Stimulated activated CD4-positive, alpha-beta T cell treated with anti-CD3 and anti-CD28 coated beads, Interleukin-4, amount 100 ng/mL, for 4 hours (primary cell): ENCODE data around the gene MCCC1.
A peak's percentile ranks its signal among the peaks of the same experiment; 100 is the strongest.

Experiments used
- DNase-seq, 2 experiments: peaks; one replicate each; pipeline ENCODE4 v3.0.0-alpha.2; 2020

Gene MCCC1

DNA sequence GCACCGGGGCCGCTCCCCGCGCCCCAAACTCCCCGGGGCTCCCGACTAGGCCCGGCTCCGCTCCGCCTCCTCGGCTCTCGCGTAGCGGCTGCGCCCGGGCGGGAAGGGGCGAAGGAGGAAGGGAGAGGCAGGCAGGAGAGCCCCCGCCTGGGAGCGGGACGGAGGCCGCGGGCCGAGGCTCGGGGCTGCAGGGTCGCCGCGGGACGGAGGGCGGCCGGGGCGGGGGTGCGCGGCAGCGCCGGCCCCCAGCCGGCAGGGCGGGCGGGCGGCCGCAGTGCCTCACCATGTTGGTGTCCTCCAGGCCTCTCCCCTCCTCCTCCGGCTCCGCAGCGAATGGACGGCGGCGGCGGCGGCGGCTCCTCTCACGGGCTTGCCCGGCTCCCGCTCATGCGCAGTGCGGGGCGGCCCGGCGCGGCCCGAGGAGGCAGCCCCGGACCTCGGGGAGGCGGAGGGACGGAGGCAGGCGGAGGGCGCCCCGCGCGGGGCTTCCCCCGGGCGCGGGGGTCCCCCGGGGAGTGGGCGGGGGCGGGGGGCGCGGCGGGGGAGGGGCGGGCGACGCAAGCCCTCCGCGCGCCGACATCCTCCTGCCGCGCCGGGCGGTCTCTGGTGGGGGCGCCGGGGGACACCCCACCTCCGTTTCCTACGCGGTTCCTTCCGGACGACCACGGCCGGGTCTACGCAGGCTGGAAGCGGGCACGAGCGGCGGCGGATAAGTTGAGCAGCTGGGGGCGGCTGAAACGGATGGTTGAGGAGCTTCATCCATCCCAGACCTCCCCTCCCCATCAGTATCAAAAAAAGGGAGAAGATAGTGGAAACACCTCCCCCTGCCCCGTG is 118.9 kb downstream of the MCCC1 start, which contains the start of gene DCUN1D1:
DCUN1D1 (minus strand) TSS at position 335 of the 834 bp plus-strand sequence; CDS start at position 286, 49 bp downstream.
- peak; percentile 80 to 88 for DNase-seq

DNA sequence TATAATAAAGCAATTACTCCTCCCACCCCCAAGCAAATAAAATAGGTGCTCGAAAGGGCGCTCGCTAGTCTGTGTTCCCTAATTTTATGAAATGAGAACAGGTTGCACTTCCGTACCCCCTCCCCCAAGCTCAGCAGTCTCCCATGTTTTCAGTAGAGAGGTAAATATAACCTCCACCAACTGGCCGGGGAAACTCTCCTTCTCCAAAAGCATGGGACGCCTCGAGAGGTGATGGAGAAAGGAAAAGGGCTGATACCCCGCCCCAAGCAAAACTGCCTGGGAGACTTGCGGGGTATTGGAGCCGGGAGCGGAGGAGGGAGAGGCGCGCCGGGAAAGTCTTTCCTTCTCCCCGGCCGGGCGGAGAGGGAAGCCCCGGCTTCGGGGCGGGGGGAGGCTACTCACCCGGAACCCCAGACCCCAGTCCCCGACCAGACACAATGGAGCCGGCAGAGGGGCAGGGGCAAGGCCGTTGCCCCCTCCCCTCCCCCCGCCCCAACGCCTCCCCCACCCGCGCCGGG is 119.6 kb downstream of the MCCC1 start:
- peak in 1 of 2 experiments; percentile 8 for DNase-seq

DNA sequence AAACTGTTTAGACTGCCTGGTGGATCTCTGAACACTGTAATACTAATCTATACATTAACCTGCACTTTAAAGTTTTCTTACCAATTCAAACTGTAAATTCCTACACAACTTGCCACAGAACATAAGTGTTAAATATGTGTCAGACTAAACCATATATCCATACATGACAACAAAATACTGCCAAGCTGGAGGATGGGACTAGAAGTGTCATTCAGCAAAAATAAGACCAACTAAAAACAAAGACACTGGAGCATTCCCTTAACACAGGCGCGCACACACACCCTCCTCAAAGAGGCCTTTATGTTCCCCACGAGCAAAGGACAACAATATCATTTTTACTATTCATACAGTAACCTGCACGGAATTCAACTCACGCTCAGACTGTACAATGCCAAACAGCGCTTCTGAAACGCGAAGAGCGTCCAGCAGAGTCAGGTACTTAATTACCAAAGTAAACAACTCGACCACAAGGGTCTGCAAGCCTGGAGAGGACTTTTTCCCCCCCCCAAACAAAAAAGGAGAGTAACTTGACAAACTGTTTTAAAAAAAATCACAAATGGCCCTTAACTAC is 120.1 kb downstream of the MCCC1 start:
- DNase-seq, result no peak

DNA sequence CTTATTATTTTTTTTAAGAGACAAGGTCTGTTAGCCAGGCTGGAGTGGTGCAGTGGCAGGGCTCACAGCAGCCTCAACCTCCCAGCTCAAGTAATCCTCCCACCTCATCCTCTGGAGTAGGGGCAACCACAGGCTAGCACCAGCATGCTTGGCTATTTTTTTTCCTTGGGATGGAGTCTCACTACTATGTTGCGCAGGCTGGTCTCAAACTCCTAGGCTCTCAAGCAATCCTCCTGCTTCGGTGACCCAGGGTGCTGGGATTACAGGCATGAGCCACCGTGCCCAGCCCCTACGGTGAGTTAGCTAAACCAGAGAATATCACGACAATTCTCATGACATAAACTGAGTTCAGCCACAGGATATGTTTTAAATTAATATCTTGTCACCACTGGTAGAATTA is 120.9 kb downstream of the MCCC1 start:
- DNase-seq, result no peak

- no peak for DNase-seq
Measured at GRCh38 chr3:182973047-182973446, 126.2 kb downstream of the MCCC1 start.

- no peak for DNase-seq
Measured at GRCh38 chr3:182972387-182972786, 126.9 kb downstream of the MCCC1 start.

DNA sequence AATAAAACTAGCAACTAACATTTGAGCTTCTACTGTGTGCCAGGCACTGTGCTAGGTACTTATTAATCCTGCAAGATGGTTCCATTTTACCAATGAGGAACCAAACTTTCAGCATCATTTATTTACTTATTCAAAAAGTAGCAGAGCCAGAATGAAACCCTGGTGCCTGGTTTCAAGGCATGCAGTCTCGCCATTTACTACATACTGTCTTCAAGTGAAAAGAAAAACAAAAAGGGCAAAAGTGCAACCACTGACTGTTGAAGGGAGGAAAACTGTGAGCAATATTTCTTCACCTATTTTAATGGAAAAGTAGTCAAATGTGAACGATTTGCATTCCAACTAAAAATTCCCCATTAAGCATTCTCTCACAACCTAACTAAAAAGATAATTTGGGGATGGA is 127.7 kb downstream of the MCCC1 start:
- no peak for DNase-seq

- no peak for DNase-seq
Measured at GRCh38 chr3:182970811-182971418, 128.4 kb downstream of the MCCC1 start.

DNA sequence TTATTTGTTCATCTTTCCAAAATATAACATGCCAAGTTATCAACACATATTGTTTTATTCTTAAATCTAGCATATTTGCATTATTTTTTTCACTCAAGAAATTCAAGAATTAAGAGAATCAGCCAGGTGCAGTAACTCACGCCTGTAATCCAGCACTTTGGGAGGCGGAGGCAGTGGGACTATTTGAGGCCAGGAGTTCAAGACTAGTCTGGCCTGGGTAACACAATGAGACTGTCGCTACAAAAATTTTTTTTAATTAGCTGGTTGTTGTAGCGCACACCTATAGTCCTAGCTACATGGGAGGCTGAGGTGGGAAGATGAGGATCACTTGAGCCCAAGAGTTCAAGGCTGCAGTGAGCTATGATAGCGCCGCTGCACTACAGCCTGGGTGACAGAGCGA is 129.4 kb downstream of the MCCC1 start:
- no peak for DNase-seq

GRCh38 chr3:182969277-182969676 is 130.0 kb downstream of the MCCC1 start:
- no peak for DNase-seq

DNA sequence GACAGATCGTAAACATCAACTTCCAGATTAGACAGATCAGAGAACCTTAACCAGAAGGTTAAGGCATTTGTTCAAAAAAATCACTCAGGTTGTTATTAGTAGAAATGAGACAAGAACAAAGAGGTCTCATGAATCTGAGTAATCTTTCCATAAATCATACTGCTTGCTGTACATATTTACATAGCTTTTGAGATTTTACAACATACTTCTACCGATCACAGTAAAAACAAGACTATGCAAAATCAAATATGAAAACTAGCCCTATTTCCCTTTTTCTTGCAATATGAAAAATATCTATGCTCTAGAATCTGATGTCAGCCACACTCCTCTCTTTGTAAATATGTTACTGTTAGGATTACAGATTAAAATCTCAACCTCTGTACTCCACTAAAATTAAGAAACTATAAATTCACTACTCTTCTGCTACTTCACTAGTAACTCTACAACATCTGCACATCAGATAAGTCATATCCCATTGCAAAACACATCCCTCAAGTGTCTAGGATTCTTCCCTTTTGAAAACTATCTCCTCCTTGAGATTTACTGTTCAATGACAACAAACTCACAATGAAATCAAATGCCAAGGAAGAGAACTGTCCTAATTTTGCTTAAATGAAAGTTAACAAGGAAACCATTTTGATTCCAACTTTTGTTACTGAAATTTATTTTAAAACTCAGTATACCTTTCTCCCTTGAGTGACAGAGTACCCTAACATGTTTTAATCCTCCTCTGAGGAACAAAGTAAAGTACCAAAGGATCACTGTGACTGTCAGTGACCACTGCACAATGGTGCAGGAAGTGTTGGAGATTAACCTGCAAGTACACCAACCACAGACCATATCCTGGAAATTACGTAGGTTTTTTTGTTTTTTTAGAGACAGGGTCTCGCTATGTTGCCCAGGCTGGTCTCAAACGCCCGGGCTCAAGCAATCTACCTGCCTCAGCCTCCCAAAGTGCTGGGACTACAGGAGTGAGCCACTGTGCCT is 131.8 kb downstream of the MCCC1 start:
- no peak for DNase-seq

DNA sequence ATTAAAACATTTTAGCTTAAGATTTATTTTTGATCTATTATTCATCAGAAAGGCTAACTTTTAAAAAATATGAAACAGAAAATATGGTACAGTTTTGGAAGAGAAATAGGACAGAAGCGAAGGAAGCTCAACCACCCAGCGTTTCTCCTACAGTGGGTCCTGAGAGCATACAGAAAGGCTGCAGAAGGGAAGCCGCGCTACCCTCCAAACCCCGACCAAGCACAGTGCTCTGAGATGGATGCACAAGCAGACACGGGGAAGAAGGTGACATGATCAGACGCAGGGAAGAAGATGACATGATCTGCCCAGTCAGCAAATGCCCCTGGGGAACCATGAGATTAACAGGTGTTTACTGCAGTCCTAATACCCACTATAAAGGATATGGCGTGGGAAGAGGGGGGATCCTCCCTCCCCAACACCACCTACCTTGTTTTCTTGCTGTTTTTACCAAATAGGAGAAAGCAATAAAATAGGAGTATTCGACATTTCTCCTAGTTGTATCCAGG is 133.4 kb downstream of the MCCC1 start:
- no peak for DNase-seq
